ENCODE measurements around the gene OR1L4.

- TF ChIP-seq CTCF (IDR thresholded peaks at IDR 0.05; ENCODE audit: insufficient read depth, low read length, poor library complexity, severe bottlenecking) (no peak), EZH2phosphoT487 (conservative IDR thresholded peaks at IDR 0.05; ENCODE audit: low read length) (no peak)
Observed at GRCh38 chr9:122718038-122718437, 5.8 kb upstream of the OR1L4 start.
